Kidney glomerular epithelial cell (primary cell): ENCODE results near the gene CROCC2.

Experiments
- DNase-seq: peaks from one replicate; lab custom pipeline; 2025; lab: John Stamatoyannopoulos, UW

The CROCC2 gene

GRCh38 chr2:240875228-240876034 lies 30.7 kb upstream of the CROCC2 start:
- no peak for DNase-seq

- no peak for DNase-seq
These were observed 30.1 kb upstream of the CROCC2 start for GRCh38 chr2:240876035-240876474.

GRCh38 chr2:240876475-240877251 lies 29.5 kb upstream of the CROCC2 start:
- DNase-seq = no peak

GRCh38 chr2:240877460-240878340 lies 28.4 kb upstream of the CROCC2 start:
- no peak for DNase-seq

- no peak for DNase-seq
These were observed 27.7 kb upstream of the CROCC2 start for GRCh38 chr2:240878341-240878936.

- no peak for DNase-seq
These were observed 27.0 kb upstream of the CROCC2 start for GRCh38 chr2:240879105-240879504.

GRCh38 chr2:240881913-240882312 lies 24.2 kb upstream of the CROCC2 start:
- DNase-seq = no peak

GRCh38 chr2:240884221-240884620 lies 21.9 kb upstream of the CROCC2 start:
- DNase-seq = no peak

- no peak for DNase-seq
These were observed 21.4 kb upstream of the CROCC2 start for GRCh38 chr2:240884745-240885144.

GRCh38 chr2:240885566-240885965 lies 20.6 kb upstream of the CROCC2 start:
- no peak for DNase-seq

GRCh38 chr2:240886023-240886565 lies 20.0 kb upstream of the CROCC2 start:
- no peak for DNase-seq

GRCh38 chr2:240886678-240887609 lies 19.2 kb upstream of the CROCC2 start:
- no peak for DNase-seq

- DNase-seq = no peak
These were observed 18.5 kb upstream of the CROCC2 start for GRCh38 chr2:240887631-240888030.

GRCh38 chr2:240888130-240888889 lies 17.8 kb upstream of the CROCC2 start:
- DNase-seq = no peak

- no peak for DNase-seq
These were observed 17.1 kb upstream of the CROCC2 start for GRCh38 chr2:240888890-240889573.

GRCh38 chr2:240889601-240890560 lies 16.3 kb upstream of the CROCC2 start:
- no peak for DNase-seq

- no peak for DNase-seq
These were observed 15.4 kb upstream of the CROCC2 start for GRCh38 chr2:240890691-240891090.
